Measurements from ENCODE around the gene AHDC1.

GRCh38 chr1:27525296-27526272, 78.4 kb downstream of the AHDC1 start:
- TF ChIP-seq CTCF (IDR thresholded peaks at IDR 0.05), result no peak
- TF ChIP-seq POLR2A (IDR thresholded peaks at IDR 0.05), result no peak

Data from ovary (tissue), 3 donors.